Mucosa of descending colon (tissue), 3 donors: Measurements from ENCODE around the gene ALDH1L1. TPM values are rescaled to one million over a fixed set of nuclear protein-coding genes. Genes with fewer than 3 reads are reported as not detected.

Experiments
- ATAC-seq: fragments of 200-7000 bp; cut with Tn5 transposase; one replicate; pipeline ENCODE4 v1.9.1; 2020; ENCODE audit warnings: mild to moderate bottlenecking, moderate library complexity
- DNase-seq, 3 donors: peaks; one replicate each; pipeline ENCODE4 v3.0.0-alpha.2; 2020
- H3K36me3 ChIP-seq: fragments of 200-600 bp; one replicate; pipeline ENCODE4 v1.8.0; 2021; ENCODE audit warnings: low read depth, mild to moderate bottlenecking
- H3K4me1 ChIP-seq: fragments of 200-600 bp; one replicate; pipeline ENCODE4 v1.8.0; 2021; ENCODE audit warnings: low read depth, mild to moderate bottlenecking
- H3K4me3 ChIP-seq: fragments of 200-600 bp; one replicate; pipeline ENCODE4 v1.8.0; 2021; ENCODE audit warnings: mild to moderate bottlenecking
- H3K9me3 ChIP-seq: fragments of 200-600 bp; one replicate; pipeline ENCODE4 v1.8.0; 2021; ENCODE audit warnings: mild to moderate bottlenecking
- CTCF ChIP-seq: fragments of 200-600 bp; IDR thresholded peaks from one replicate; pipeline ENCODE4 v1.8.0; 2022; ENCODE audit warnings: antibody characterized with exemption, mild to moderate bottlenecking
- intact Hi-C, 2 donors: fragments of 100-400 bp; cut with DNase I in 1 of 2; cut with micrococcal nuclease in 1 of 2; formaldehyde crosslinking; loops; one replicate each; pipeline versions ENCODE4 v1.11.0 to v1.11.1; 2022; cut with DNase I, micrococcal nuclease
- long read RNA-seq, 2 donors: library from polyadenylated mRNA; unstranded; transcript quantifications; one replicate each; pipeline ENCODE4 v2.0.0, GENCODE V29; 2019 to 2021
- total RNA-seq, 3 donors: library from RNA; stranded (reverse); fragmentation: NEBNext Ultra II Directional in 2 of 3; extraction: Animal tissue kit (Norgen Biotek cat#: 25700) in 2 of 3; gene quantifications; one replicate each; pipeline versions ENCODE4 v1.2.1 to v1.2.4, GENCODE V29; 2021 to 2023
- donor health status: DM: no; HTN: no; CAD: no; lungs with moderate emphysema.
- donor health status: DM: no; HTN: no; CAD: no.
- donor health status: DM: no; HTN: yes; CAD: no.

ALDH1L1 gene
- 10 to 100 TPM; 14.3 to 27.4 (median 15.0) TPM for total RNA-seq
- long read RNA-seq, donor 1, transcript ALDH1L1-203 (23 exons, 3,277 nt) = major isoform, 12 of 20 reads
- long read RNA-seq, donor 1, partial matches to known transcripts = 3 of 20 reads
- long read RNA-seq, donor 1, other reads (novel, unspliced or antisense) = 4 of 20 reads
- long read RNA-seq, donor 2, partial matches to known transcripts = 0 of 2 reads
- long read RNA-seq, donor 2, other reads (novel, unspliced or antisense) = 2 of 2 reads

- TF ChIP-seq CTCF = no peak
- H3K9me3 ChIP-seq = no peaks in the 10 kb centered on the region
- no peaks in the 10 kb centered on the region for H3K36me3 ChIP-seq
- DNase-seq = peak; percentile 67 to 80 (median 68)
- peak; percentile 79 for ATAC-seq
- intact Hi-C loops = no loop called here
- H3K4me1 ChIP-seq = peaks cover 11% of the 10 kb centered on the region
- H3K4me3 ChIP-seq = no peak within 1 kb of the TSS
Observed at GRCh38 chr3:126180477-126181397, at the start of gene ALDH1L1. Gene ALDH1L1, minus strand, starts transcription at chr3:126180586. Its CDS starts 19,607 bp downstream, at chr3:126160979.

GRCh38 chr3:126226374-126226773, 46.0 kb upstream of the ALDH1L1 start:
- TF ChIP-seq CTCF = no peak
- Histone ChIP-seq H3K36me3 (no peaks in the 10 kb centered on the region), H3K4me3 (no peak overlapping the region), H3K4me1 (no peaks in the 10 kb centered on the region), H3K9me3 (peaks cover 8% of the 10 kb centered on the region)
- no peak for ATAC-seq
- no peak for DNase-seq
- intact Hi-C loops = no loop called here

- no peak for TF ChIP-seq CTCF
Observed at GRCh38 chr3:126216416-126216815, 36.0 kb upstream of the ALDH1L1 start.

GRCh38 chr3:126213379-126214028, 33.1 kb upstream of the ALDH1L1 start:
- Histone ChIP-seq H3K36me3 (no peaks in the 10 kb centered on the region), H3K9me3 (no peaks in the 10 kb centered on the region), H3K4me3 (no peak overlapping the region), H3K4me1 (peaks cover 11% of the 10 kb centered on the region)
- intact Hi-C loops = no loop called here
- no peak for DNase-seq
- TF ChIP-seq CTCF = no peak
- ATAC-seq = peak; percentile 8

More at GRCh38 chr3:126216416-126216815, 36.0 kb upstream of the ALDH1L1 start:
- no peaks in the 10 kb centered on the region for H3K9me3 ChIP-seq
- peaks cover 6% of the 10 kb centered on the region for H3K4me1 ChIP-seq
- DNase-seq (no peak), ATAC-seq (no peak)
- H3K4me3 ChIP-seq = no peak overlapping the region
- H3K36me3 ChIP-seq = no peaks in the 10 kb centered on the region
- intact Hi-C loops = no loop called here

- no peaks in the 10 kb centered on the region for H3K9me3 ChIP-seq
- H3K36me3 ChIP-seq = no peaks in the 10 kb centered on the region
- intact Hi-C loops = no loop called here
- no peak for TF ChIP-seq CTCF
- peak; percentile 73 for ATAC-seq
- H3K4me1 ChIP-seq = peaks cover 13% of the 10 kb centered on the region
- H3K4me3 ChIP-seq = no peak overlapping the region
- peak in 2 of 3 donors; percentile 33 to 60 for DNase-seq
Observed at GRCh38 chr3:126212620-126213378, 32.4 kb upstream of the ALDH1L1 start.
